GM18526 (cell line): ENCODE measurements around the gene RGS2.

Experiments used
- POLR2A ChIP-seq: IDR thresholded peaks from 3 replicates; pipeline ENCODE4 v1.6.1; 2011; ENCODE audit not compliant: insufficient read length; ENCODE audit errors: extremely low read depth

RGS2 gene

GRCh38 chr1:192839162-192840066 is 30.6 kb downstream of the RGS2 start:
- TF ChIP-seq POLR2A = no peak

GRCh38 chr1:192844360-192844759 is 35.5 kb downstream of the RGS2 start:
- no peak for TF ChIP-seq POLR2A

- no peak for TF ChIP-seq POLR2A
These were observed 38.1 kb downstream of the RGS2 start for GRCh38 chr1:192846950-192847349.

- TF ChIP-seq POLR2A = no peak
These were observed 40.2 kb downstream of the RGS2 start for GRCh38 chr1:192849011-192849410.

- no peak for TF ChIP-seq POLR2A
These were observed 40.6 kb downstream of the RGS2 start for GRCh38 chr1:192849442-192849841.

- TF ChIP-seq POLR2A = no peak
These were observed 43.4 kb downstream of the RGS2 start for GRCh38 chr1:192852001-192852947.

- no peak for TF ChIP-seq POLR2A
These were observed 49.6 kb downstream of the RGS2 start for GRCh38 chr1:192858456-192858855.

GRCh38 chr1:192859808-192860207 is 51.0 kb downstream of the RGS2 start:
- no peak for TF ChIP-seq POLR2A

GRCh38 chr1:192860478-192861185 is 51.8 kb downstream of the RGS2 start:
- TF ChIP-seq POLR2A = no peak

GRCh38 chr1:192861860-192862259 is 53.0 kb downstream of the RGS2 start:
- TF ChIP-seq POLR2A = no peak
